B cell (primary cell): ENCODE data around the gene RARB. TPM values are rescaled to one million over a fixed set of nuclear protein-coding genes. Genes with fewer than 3 reads are reported as not detected.

ENCODE experiments used
- ATAC-seq: fragments of 200-7000 bp; cut with Tn5 transposase; one replicate; pipeline ENCODE4 v1.10.0; 2021; ENCODE audit warnings: low read depth, mild to moderate bottlenecking, moderate number of reproducible peaks, moderate library complexity
- CTCF ChIA-PET: fragments of 350-600 bp; sonication (Branson Sonifier 250); formaldehyde crosslinking; loops from one replicate; lab custom pipeline; 2021; ENCODE audit warnings: antibody characterized with exemption, inconsistent platforms; lab: Charles Lee
- POLR2A ChIA-PET: fragments of 350-600 bp; sonication (Branson Sonifier 250); formaldehyde crosslinking; loops from one replicate; lab custom pipeline; 2021; ENCODE audit warnings: antibody characterized with exemption; lab: Charles Lee
- DNase-seq: peaks from one replicate; pipeline ENCODE4 v3.0.0; 2013
- H2AFZ ChIP-seq: 2 replicates; pipeline ENCODE4 v1.6.1; 2012; ENCODE audit warnings: mild to moderate bottlenecking, low read depth, low read length; ENCODE audit not compliant: insufficient read depth, poor library complexity, severe bottlenecking
- H3K27ac ChIP-seq, 2 donors: 1 replicate in 1 of 2; 2 replicates in 1 of 2; pipeline ENCODE4 v1.5.1; 2012 to 2013; ENCODE audit warnings: low read length in 2 of 2, mild to moderate bottlenecking in 2 of 2, moderate library complexity in 1 of 2
- H3K27me3 ChIP-seq, 4 experiments: fragments of 200-600 bp in 1 of 4; sonication (generic) in 1 of 4; replicated peaks in 1 of 4; 1 replicate in 2 of 4; 2 replicates in 2 of 4; pipeline versions ENCODE4 v1.6.1 to v1.7.0; 2013 to 2016; ENCODE audit warnings: low read length in 3 of 4, mild to moderate bottlenecking in 2 of 4, mixed read lengths in 1 of 4, moderate library complexity in 1 of 4; ENCODE audit not compliant: insufficient read depth in 4 of 4, control insufficient read depth in 3 of 4; ENCODE audit errors: control extremely low read depth in 1 of 4
- H3K36me3 ChIP-seq, 2 experiments: replicated peaks in 1 of 2; 1 replicate in 1 of 2; 2 replicates in 1 of 2; pipeline versions ENCODE4 v1.6.1 to v1.7.1; 2013; ENCODE audit warnings: low read length in 1 of 2; ENCODE audit not compliant: insufficient read depth in 2 of 2, control insufficient read depth in 1 of 2; ENCODE audit errors: control extremely low read depth in 1 of 2, extremely low read depth in 1 of 2
- H3K4me1 ChIP-seq, 2 donors: fragments of 200-600 bp in 1 of 2; sonication (generic) in 1 of 2; 1 replicate in 1 of 2; 2 replicates in 1 of 2; pipeline versions ENCODE4 v1.5.1 to v1.6.1; 2013 to 2017; ENCODE audit warnings: low read length in 2 of 2; ENCODE audit not compliant: control insufficient read depth in 2 of 2, insufficient read depth in 2 of 2
- H3K4me2 ChIP-seq: replicated peaks from 2 replicates; pipeline ENCODE3; 2012; ENCODE audit warnings: mild to moderate bottlenecking, low read depth, low read length; ENCODE audit not compliant: poor library complexity, severe bottlenecking
- H3K4me3 ChIP-seq, 5 experiments: fragments of 200-600 bp in 1 of 5; sonication (generic) in 1 of 5; 1 replicate in 3 of 5; 2 replicates in 2 of 5; pipeline versions ENCODE4 v1.5.1 to v1.7.0; 2011 to 2016; ENCODE audit warnings: low read length in 4 of 5, mild to moderate bottlenecking in 4 of 5, low read depth in 2 of 5, control low read depth in 1 of 5, moderate library complexity in 1 of 5; ENCODE audit not compliant: insufficient read depth in 1 of 5; ENCODE audit errors: control extremely low read depth in 1 of 5, extremely low read depth in 1 of 5
- H3K79me2 ChIP-seq: fragments of 200-600 bp; sonication (generic); one replicate; pipeline ENCODE4 v1.6.0; 2016; ENCODE audit warnings: low read length; ENCODE audit not compliant: control insufficient read depth, insufficient read depth
- H3K9ac ChIP-seq: fragments of 200-600 bp; sonication (generic); 2 replicates; pipeline ENCODE4 v1.6.1; 2017; ENCODE audit warnings: mild to moderate bottlenecking, low read length, moderate library complexity
- H3K9me3 ChIP-seq, 3 donors: one replicate each; pipeline versions ENCODE4 v1.6.1 to v1.7.1; 2013; ENCODE audit warnings: low read length in 2 of 3; ENCODE audit not compliant: control insufficient read depth in 2 of 3, insufficient read depth in 1 of 3; ENCODE audit errors: control extremely low read depth in 1 of 3
- H4K20me1 ChIP-seq: 2 replicates; pipeline ENCODE4 v1.6.0; 2012; ENCODE audit warnings: mild to moderate bottlenecking, low read length; ENCODE audit not compliant: insufficient read depth, control insufficient read depth, poor library complexity, severe bottlenecking
- H3K27ac Mint-ChIP-seq: one replicate; pipeline ENCODE4 v1.8.0; 2021; ENCODE audit warnings: mixed read lengths
- H3K27me3 Mint-ChIP-seq: one replicate; pipeline ENCODE4 v1.8.0; 2021; ENCODE audit warnings: mixed read lengths
- H3K4me1 Mint-ChIP-seq: one replicate; pipeline ENCODE4 v1.8.0; 2021; ENCODE audit warnings: mixed read lengths
- H3K4me3 Mint-ChIP-seq: one replicate; pipeline ENCODE4 v1.8.0; 2021; ENCODE audit warnings: mixed read lengths
- H3K9me3 Mint-ChIP-seq: one replicate; pipeline ENCODE4 v1.8.0; 2022; ENCODE audit warnings: mixed read lengths; ENCODE audit not compliant: insufficient read depth
- CTCF ChIP-seq: fragments of 200-600 bp; IDR thresholded peaks from one replicate; pipeline ENCODE4 v1.8.0; 2022; ENCODE audit warnings: antibody characterized with exemption, mild to moderate bottlenecking
- EZH2 ChIP-seq: IDR thresholded peaks from 2 replicates; pipeline ENCODE4 v1.6.1; 2012; ENCODE audit warnings: borderline replicate concordance, low read depth, mild to moderate bottlenecking, moderate library complexity, low read length; ENCODE audit not compliant: insufficient read depth, poor library complexity, severe bottlenecking
- WGBS: methylation state at CpG from one replicate; pipeline ENCODE4 v1.1.5; 2013; ENCODE audit warnings: missing lambda C conversion rate; ENCODE audit not compliant: insufficient coverage; 5-methylcytosine and 5-hydroxymethylcytosine counted together
- intact Hi-C: fragments of 100-400 bp; cut with micrococcal nuclease; formaldehyde crosslinking; loops from one replicate; pipeline ENCODE4 v1.10.0; 2022
- polyA plus RNA-seq: library from polyadenylated mRNA; depleted of rRNA; stranded (reverse); fragments of >200 nt; gene quantifications from 2 replicates; pipeline ENCODE4 v1.2.3, GENCODE V29; 2012
- total RNA-seq, 2 donors: library from RNA; stranded (reverse); fragments of 120-200 nt in 1 of 2; gene quantifications; 1 replicate in 1 of 2; 2 replicates in 1 of 2; pipeline versions ENCODE4 v1.2.3 to v1.2.4, GENCODE V29; 2013 to 2022

Gene RARB
- total and polyA plus RNA-seq, 2 donors (not counting 1 experiment from before 2014, with no cell fraction given) = not detected

- no CpG with 5 or more reads among the region's 2 CpGs for WGBS
- Mint-ChIP-seq H3K27ac (no peak overlapping the region), H3K4me1 (no peaks in the 10 kb centered on the region), H3K27me3 (no peaks in the 10 kb centered on the region), H3K9me3 (no peaks in the 10 kb centered on the region), H3K4me3 (no peak overlapping the region)
- no peaks in the 10 kb centered on the region for H3K79me2 ChIP-seq
- intact Hi-C loops = no loop called here
- DNase-seq = no peak
- H3K9me3 ChIP-seq = peaks cover 0 to 4% (median 0%) of the 10 kb centered on the region in 3 donors
- no peak overlapping the region for H3K4me3 ChIP-seq
- H2AFZ ChIP-seq = no peak overlapping the region
- no peak overlapping the region for H3K27ac ChIP-seq
- H3K27me3 ChIP-seq = no peaks in the 10 kb centered on the region
- no peak for TF ChIP-seq CTCF
- TF ChIP-seq EZH2 = no peak
- ChIA-PET CTCF (no interaction called here), POLR2A (no interaction called here)
- H3K36me3 ChIP-seq = no peaks in the 10 kb centered on the region
- ATAC-seq = no peak
- H3K4me2 ChIP-seq = no peak overlapping the region
- no peaks in the 10 kb centered on the region for H3K4me1 ChIP-seq
- no peaks in the 10 kb centered on the region for H4K20me1 ChIP-seq
- H3K9ac ChIP-seq = no peak overlapping the region
Measured at GRCh38 chr3:25452740-25453139, 24.7 kb downstream of the RARB start.

GRCh38 chr3:25453619-25454004 is 25.5 kb downstream of the RARB start:
- no peaks in the 10 kb centered on the region for H3K9me3 Mint-ChIP-seq
- no peak overlapping the region for H2AFZ ChIP-seq
- CTCF ChIA-PET = no interaction called here

More at GRCh38 chr3:25453619-25454004, 25.5 kb downstream of the RARB start:
- Mint-ChIP-seq H3K27me3 (no peaks in the 10 kb centered on the region), H3K4me3 (no peak overlapping the region), H3K4me1 (no peaks in the 10 kb centered on the region), H3K27ac (no peak overlapping the region)
- H3K27me3 ChIP-seq = no peaks in the 10 kb centered on the region
- ATAC-seq (no peak), DNase-seq (no peak)
- POLR2A ChIA-PET = no interaction called here
- H3K36me3 ChIP-seq = no peaks in the 10 kb centered on the region
- no peaks in the 10 kb centered on the region for H3K79me2 ChIP-seq
- no peaks in the 10 kb centered on the region for H3K4me1 ChIP-seq
- no peak overlapping the region for H3K27ac ChIP-seq
- H3K9ac ChIP-seq = no peak overlapping the region
- no peak for TF ChIP-seq CTCF
- TF ChIP-seq EZH2 = no peak
- WGBS = 90% methylated on average over 6 of the region's 6 CpGs
- no peak overlapping the region for H3K4me3 ChIP-seq
- H4K20me1 ChIP-seq = no peaks in the 10 kb centered on the region
- no peak overlapping the region for H3K4me2 ChIP-seq
- intact Hi-C loops = no loop called here
- H3K9me3 ChIP-seq = peaks cover 0 to 4% (median 0%) of the 10 kb centered on the region in 3 donors
